ENCODE data around the gene TENM4.

TENM4 gene

DNA sequence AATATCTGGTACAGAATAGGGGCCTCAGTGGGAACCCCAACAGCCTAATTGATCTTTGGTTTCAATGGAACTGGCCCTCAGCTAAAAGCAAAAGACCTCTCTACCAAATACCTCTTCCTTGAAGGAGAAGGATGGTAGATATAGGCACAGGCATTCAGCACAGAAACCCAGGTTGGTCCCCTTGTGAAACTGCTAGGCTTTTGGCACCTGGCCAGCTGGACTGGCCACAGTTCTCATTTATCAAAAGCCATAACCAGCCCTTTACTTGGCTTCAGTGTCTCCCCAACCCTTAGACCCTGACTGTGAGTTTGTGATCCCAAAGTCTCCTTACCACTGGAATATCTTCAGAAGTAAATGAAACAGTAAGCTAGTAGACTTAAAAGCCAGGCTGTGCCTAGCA lies 152.9 kb downstream of the TENM4 start:
- DNase-seq: no peak

DNA sequence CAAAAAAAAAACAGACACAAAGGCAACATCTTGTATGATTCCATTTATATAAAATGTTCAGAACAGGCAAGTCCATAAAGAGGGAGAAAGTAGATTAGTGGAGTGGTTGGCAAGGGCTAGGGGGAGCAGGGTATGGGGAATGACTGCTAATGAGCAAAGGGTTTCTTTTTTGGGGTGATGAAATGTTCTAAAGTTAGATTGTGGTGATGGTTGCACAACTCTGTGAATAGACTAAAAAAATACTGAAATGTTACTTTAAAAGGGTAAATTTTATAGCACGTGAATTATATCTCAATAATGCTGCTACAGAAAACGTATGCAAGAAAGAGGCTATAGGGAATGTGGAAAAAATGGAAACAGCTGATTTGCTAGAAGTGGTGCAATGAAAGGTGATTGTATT lies 155.1 kb downstream of the TENM4 start:
- DNase-seq: no peak

DNA sequence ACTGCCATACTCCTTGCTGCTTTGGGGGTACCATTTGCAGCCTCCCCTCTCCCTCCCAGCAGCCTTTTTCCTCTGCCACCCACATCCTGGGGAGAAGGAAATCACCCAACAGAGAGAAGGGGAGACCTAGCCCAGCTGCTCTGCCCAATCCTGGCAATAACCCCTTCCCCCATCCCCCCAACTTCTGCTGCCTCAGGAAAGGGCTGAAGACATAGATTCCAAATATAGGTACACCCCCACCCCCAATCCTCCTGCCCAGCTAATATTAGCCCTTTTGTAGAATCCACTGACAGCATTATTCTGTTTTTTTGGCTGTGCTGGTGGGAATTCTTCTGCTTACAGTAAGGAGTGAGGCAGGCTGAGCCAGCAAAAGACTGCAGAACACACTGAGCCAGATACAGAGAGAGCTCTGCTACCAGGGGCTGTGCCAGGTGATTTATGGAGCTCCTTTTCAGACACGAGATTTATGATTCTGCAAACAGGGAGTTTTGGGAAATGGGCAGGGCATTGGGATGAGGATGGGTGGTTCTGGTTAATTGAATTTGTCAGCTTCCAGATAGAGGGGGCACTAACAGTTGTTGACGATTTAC lies 164.0 kb downstream of the TENM4 start:
- no peak for DNase-seq

DNA sequence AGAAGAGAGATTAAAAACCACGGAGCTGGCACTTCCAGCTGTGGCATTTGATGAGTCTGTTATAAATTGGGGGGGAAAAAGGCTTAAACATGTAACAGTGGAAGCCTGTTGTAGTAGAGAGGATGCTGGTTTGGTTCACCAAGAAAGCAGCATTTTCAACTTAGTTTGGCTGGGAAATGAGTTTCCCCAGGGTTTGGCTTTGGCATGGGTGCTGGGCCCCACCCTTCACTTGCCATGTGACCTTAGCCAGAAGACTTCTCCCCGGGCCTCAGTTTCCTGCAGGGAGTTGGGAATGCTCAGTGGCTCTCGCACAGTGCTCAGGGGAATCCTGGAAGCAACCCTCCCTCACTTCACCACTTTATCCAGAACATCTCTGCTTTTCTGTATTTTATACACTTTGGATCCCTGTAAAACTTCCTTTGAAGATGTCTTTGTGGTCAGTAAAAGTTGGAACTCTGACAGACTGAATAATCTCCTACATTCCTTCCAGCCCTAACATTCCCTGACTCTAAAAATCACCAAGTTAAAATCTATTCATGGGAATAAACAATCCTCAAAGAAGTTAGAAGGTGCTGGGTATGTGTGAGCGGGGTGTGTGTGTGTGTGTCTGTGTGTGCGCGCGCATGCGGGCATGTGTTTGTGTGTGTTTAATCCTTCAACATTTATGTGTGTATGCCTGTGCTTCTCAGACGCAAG lies 166.0 kb downstream of the TENM4 start:
- DNase-seq: no peak

DNA sequence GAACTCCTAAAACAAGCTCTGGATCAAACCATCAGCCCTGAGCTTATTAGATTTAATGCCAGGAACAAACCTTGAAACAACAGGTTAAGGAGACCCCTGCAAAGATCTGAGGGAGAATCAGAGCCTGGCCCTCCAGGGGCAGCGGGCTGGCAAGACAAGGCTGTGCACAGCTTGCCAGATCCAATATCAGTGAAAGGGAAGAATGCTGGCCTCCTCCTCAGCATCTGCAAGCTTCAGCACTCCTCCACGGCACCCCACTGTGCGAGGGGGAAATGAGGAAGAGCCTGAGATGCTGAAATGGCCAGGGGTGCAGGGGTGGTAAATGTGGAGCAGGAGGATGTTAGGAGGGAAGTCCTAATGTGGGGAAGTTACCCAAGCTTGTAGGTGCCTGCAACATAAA lies 167.0 kb downstream of the TENM4 start:
- DNase-seq: no peak

DNA sequence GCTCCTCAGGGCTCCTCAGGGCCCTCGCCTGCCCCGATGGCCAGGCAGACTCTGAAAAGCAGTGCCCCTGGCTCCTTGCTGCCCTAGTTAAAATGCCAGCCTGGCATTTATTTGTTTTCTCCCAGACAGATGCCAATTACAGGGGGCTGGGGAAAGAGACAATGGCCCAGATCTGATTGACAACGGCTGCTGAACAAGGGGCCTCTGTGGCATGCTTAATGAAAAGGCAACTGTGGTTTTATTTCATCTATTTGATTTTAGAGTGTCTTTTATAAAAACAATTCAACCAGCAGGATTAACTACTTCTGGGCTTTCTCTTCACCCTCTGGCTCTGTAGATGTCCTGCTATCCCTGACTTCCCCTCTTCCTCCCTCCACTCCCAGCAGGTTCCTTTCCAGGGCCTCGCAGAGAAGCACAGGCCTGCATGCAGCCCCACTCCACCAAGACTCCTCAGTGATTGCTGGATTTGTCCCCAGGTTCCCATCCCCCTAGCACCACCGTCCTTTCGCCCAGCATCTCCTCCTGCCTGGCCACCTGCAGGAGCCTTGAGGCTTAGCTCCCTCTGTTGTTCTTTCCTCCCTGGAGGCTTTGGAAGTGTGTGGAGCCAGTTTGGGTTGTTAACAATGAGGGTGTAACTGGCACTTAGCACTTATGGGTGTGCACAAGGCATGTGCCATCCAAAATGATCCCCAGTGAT lies 171.1 kb downstream of the TENM4 start:
- DNase-seq: peak in 1 of 2 experiments; percentile 12

DNA sequence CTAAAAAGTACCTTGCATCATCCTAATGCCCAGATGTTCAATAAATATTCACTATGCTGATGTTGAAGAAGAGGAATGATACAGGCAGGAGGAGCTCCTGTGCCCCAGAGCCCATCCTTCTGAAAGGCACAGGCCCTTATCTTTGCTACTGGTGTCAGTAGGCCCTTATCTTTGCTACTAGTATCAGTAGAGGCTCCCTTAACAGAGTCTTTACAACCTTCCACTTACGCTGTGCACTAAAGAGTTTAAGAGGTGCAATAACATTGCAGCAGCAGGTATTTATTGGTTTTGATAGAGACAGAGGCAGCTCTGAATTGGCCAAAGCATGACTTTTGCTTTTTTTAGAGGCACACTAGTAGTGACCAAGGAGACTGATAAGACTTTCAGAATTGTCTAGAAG lies 174.4 kb downstream of the TENM4 start:
- DNase-seq: no peak

DNA sequence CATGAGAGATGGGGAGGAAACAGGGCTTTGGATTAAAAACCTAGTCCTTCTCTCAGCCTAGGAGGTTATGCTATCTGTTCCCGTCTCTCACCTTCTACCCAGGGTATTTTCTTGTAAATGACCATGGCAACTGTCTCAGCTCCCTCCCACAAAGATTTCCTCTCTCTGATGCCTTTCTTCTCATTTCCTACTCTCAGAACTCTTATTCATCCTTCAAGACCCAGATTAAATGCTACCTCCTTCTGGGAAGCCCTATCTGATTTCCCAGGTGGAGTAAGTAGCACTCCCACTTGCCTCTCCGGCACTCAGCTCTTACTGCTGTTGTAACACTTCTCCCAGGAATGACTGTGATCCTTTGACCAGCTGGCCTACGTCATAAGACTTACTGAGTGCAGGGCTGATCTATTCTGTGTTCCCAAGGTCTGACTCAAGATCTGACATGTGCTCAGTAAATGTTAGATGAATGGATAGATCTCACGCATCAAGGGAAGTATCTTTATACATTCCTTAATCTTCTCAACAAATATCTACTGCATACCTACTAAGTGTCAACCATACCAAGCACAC lies 175.0 kb downstream of the TENM4 start:
- DNase-seq: no peak

DNA sequence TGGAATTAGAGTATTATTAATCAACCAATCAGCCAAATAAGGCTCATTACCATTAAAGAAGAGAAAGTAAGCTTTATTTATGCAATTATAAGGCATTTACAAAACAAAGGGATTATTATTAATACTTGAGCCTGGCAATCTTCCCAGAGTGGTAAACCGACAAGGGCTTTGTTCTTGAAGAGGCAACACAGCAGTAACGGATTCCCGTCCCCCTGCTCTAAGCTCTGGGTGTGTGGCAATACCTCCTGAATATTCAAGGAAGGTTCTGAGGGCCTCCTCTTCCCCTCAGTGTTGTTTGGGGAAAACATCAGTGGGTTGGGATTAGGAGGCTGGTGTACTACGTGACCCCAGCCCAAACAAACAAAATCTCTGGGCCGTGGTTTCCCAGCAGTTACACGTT lies 176.5 kb downstream of the TENM4 start:
- DNase-seq: no peak

DNA sequence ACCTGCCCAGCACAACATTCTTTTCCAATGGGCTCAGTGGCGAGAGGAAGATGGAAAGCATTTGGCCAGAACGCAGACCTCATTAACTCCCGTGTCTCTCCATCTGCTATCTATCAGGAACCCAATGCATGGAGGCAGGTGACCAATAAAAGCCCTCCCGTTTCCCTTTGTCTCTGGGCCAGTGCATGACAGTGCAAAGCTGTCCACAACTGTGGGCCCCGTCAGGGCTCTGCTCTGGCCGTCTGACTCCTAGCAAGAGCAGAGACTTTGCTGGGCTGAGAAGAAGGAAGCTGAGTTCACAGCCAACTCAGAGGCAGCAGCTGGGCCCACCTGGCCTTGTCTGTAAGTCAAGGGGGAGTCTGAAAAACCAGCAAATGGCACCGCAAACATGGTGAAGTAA lies 177.8 kb downstream of the TENM4 start:
- peak in 1 of 2 experiments; percentile 36 for DNase-seq

DNA sequence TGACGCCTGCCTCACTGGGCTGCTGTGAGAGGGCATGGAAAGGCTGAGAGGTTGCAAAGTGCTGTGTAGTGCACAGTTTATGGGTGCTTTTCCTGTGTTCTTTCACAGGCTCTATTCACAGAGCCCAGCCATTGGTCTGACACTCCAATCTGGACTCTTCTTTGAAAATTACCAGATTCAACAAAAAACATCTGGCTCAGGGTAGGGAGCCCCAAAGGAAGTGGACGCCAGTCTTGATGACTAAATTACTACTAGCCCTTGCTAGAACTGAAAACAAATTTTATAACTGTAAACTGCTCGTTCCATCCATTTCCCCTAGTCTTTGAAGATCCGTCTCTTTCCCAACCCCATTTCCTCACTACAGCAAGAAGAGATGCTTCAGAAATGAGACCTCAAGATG lies 178.6 kb downstream of the TENM4 start:
- DNase-seq: no peak

DNA sequence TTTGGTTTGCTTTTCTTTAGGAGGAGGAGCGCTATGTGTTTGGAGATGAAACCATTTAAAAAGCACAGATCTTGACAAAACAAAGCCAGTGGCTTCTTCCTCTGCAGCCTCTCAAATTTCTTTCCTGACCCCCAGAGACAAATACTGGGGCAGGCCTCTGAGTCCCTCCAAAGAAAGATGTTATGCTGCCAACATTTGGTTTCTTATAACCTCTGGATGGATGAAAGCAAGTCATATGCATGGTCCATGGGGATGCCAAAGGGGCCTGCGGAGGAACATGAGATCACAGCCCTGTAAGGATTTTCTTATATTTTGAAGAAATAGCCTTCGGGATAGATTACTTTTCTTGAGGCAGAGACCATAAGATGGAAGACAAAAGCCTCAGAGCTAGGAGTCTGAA lies 179.1 kb downstream of the TENM4 start:
- DNase-seq: no peak

DNA sequence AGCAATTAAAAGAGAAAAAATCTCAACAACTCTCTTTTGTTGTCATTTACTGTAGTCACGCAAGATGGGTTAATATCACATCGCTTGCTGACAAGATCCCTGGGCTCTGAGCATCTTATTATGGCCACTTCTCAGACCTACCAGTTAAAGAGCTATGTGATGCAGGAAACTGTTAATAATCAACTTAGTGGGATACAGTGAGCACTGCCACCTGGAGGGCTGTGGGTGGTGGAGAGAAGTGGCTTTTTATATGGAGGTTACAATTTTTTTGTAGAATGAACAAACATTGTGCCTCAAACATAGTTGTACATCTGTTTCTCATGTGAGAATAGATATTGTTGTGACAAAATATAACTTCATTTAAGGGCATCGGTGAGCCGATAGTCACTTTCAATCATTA lies 181.0 kb downstream of the TENM4 start:
- DNase-seq: no peak

DNA sequence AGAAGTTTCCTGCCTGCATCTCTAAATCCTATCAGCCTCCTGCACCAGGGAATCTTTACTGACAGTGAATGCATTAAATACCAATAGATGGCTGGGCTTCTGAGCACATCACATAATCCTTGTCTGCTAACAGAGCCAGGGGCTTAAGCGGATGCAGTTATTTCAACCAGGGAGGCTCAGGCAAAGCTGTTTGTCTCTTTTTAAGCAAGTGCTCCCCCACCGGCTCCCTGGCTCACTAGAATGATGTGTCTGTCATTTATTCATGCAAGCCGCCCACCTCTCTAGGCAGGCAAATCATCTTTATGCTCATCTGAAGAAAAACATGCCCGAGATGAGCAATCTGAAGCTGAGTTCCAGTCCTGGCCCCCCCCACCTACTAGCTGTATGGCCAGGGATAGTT lies 182.3 kb downstream of the TENM4 start:
- no peak for DNase-seq

DNA sequence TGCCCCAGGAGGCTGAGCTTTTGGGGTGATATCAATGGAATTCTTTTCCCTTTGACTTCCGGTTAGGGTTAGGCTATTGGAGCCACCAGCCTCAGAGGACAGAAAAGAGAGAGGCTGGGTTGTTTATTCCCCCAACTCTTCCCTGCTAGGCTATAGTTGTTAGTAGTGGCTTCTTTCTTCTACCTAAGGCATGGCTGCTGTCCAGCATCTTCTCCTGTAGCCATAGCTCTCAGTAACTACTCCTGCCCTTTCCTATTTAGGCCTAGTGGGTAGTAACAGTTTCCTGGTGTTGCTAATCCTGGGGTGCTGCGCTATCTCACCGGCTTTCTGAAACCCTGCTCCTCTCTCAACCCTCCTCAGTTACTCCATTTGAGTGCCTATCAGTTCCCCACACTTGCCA lies 184.9 kb downstream of the TENM4 start:
- DNase-seq: no peak

DNA sequence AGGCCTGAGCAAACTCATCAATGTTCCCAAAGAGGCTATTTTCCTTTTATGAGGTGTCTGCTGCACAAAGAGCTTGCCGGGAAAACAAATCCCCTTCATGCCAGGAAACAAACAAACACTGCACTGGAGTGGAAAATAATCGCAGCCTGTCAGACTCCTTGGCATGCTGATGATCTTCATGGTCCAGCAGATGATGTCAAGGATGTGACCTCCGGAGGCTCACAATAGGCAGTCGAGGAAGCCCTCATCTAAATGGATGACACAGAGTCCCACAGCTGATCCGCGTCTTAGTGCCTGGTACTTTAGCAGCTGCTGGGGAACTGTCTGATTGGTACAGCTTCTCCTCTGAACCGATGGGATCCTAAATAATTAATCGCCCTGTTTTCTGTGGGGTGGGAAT lies 187.6 kb downstream of the TENM4 start:
- no peak for DNase-seq

DNA sequence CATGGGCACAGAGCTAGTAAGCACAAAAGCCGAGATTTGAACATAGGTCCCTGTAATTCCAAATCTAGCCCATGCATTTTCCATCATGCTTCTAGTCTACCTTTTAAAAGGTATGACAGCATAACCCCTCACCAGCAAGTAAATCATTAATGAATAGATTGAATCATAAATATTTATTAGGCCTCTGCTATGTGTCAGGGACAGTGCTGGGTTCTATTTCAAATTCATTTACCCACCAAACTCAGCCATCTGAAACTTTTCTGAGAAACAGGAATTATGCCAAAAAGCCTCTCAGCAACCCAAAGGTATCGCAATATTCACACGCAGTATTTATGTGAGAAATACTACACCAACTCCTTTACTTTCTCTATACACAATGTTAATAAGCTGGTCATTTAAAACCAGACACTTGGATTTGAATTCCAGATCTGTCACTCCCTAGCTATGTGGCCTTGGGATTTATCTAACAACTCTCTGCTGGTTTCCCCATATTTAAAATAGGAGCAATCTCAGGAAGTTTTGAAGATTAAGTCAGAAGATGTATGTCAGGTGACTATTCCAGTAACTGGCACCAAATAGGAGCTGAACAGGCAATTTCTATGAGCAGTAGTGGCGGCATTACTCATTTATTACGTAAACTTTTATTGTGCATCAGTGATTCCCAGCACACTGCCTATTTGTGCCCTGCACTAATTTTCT lies 191.4 kb downstream of the TENM4 start:
- DNase-seq: no peak

DNA sequence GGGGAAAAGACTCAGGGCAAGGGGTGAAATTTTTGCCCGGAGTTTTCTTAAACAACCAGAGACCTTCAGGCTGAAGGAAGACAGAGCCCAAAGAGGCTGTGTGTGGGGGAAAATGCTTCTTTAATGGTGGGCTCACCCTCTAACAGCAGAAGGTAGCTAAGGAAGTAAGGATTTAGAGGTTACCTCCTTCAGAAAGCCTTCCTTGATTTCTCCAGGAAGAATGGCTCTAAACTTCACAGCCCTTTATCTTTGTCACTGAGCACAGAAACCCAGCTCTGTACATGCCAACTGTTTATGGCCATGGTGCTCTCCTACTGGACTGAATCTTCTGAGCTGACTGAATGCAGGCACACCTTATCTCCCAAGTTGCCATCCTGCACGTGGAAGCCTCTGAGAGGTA lies 196.0 kb downstream of the TENM4 start:
- no peak for DNase-seq

DNA sequence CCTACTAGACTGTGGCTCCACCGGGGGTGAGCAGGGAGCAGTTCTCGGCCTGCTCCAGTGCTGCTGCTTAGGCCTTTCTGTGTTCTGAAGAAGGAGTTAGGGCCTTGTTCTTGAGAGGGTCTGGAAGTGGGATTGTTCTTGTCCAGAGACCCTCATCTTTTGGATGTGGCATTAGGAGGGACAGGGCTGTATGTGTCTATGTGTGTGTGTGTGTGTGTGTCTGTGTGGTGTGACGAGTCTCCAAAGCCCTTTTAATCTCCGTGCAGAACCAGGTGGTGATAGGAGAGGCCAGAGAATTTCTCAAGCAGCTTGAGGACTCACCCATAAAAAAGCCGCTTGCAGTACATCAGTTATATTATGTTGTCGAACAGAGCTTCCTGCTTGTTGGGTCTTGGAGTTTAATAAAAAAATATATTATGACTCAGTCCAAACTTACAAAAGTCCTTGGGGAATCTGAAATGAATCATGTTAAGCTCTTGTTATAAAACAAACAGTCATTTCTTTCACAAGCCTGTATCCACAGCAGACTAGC lies 196.5 kb downstream of the TENM4 start:
- DNase-seq: no peak

DNA sequence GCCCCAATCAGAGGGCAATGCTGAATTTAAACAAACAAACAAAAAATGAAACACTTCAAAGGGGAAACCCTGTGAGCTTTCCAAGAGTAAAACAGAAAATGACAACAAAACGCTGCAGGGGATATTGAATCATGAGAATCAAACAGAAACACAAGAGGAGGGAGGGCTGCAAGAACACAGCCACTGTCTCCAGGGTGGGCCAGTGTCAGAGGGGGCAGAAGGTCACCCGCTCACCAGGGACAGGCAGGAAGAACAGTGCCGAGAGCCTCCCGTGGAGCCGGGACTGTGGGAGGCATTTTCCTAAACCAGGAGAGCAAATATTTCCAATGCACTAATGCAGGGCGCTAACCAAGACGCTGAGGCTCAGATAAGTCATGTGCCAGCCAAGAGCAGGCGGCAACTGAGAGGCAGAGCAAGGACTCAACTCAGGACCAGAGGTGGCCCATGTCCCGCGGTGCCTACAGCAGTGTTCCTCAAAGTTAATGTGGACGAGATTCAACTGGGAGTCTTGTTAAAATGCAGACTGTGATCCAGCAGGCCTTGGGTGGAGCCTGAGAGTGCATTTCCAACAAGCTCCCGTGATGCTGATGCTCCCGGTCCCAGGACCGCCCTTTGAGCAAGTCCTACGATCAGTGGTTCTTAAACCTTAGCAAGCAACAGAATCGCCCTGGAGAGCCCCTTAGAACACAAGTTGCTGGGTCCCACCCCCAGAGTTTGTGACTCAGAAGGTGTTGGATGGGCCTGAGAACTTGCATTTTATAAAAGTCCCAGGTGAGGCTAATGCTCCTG lies 197.2 kb downstream of the TENM4 start:
- DNase-seq: no peak

DNA sequence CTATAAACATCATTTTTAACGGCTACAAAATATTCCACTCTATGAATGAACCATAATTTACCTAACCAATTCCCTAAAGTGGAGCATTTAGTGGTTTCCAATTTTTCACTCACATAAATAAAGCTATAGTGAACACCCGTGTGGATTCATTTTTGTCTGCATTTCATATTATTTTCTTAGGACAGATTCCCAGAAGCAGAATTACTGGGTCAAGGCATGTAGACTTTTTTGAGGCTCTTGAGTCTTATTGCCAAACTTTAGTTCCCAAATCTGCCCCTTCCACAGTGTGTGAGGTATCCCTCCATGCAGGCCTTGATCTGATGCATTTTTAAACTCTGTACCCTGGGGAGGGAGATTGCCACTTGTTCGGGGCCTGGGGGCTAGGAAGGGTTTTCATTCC lies 198.2 kb downstream of the TENM4 start:
- no peak for DNase-seq

DNA sequence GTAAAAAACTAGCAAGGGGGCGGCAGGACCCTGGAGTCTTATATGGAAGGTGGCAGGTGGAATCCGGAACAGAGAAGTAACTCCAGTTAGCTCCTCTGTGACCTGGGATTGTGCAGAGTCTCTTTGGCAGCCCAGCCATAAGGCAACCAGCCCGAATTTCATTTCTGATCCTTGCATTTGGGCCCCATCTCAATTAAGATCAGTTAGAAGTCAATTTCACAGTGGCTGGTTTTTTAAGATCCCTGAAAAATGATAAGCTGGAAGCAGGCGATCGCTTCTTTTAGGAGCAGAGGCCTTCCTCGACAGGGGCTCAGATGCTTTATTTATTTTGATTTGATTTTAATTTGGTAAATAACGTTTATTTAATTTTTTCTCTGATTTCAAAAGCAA lies 199.0 kb downstream of the TENM4 start:
- no peak for DNase-seq
